Measurements from ENCODE around the gene SAMD10.

The SAMD10 gene

GRCh38 chr20:63970714-63971431, 8.6 kb downstream of the SAMD10 start:
- Histone ChIP-seq H3K9ac (ENCODE audit: low read length) (no peak overlapping the region), H3K4me3 (ENCODE audit: low read length) (no peak overlapping the region), H3K4me2 (ENCODE audit: low read depth, low read length) (no peak overlapping the region), H3K27me3 (replicated peaks; ENCODE audit: insufficient read depth, low read length) (peaks cover 5% of the 10 kb centered on the region; the same call in 1 of the 2 replicates), H4K20me1 (ENCODE audit: insufficient read depth, low read length) (no peaks in the 10 kb centered on the region), H3K4me1 (ENCODE audit: low read length) (peaks cover 9% of the 10 kb centered on the region), H3K9me2 (replicated peaks; ENCODE audit: insufficient read depth, low read length) (no peaks in the 10 kb centered on the region), H3F3A (ENCODE audit: insufficient read depth, low read length) (no peaks in the 10 kb centered on the region; the same call in 1 of the 2 replicates), H2AFZ (ENCODE audit: low read length) (no peak overlapping the region), H3K36me3 (replicated peaks; ENCODE audit: insufficient read depth, low read length) (no peaks in the 10 kb centered on the region), H3K79me2 (ENCODE audit: low read length) (peaks cover 8% of the 10 kb centered on the region), H3K9me3 (replicated peaks; ENCODE audit: insufficient read depth, low read length) (no peaks in the 10 kb centered on the region), H3K27ac (ENCODE audit: low read length) (no peak overlapping the region)
- DNase-seq, result no peak
- no peak for TF ChIP-seq EZH2phosphoT487 (IDR thresholded peaks at IDR 0.05; ENCODE audit: low read length)
- TF ChIP-seq EZH2 (optimal IDR thresholded peaks at IDR 0.05; ENCODE audit: low read depth, low read length), result no peak
- TF ChIP-seq CTCF (IDR thresholded peaks at IDR 0.05; ENCODE audit: low read length), result no peak

- Histone ChIP-seq H3K9me3 (replicated peaks; ENCODE audit: insufficient read depth, low read length) (no peaks in the 10 kb centered on the region), H3F3A (ENCODE audit: insufficient read depth, low read length) (no peaks in the 10 kb centered on the region; the same call in 1 of the 2 replicates), H3K9me2 (replicated peaks; ENCODE audit: insufficient read depth, low read length) (no peaks in the 10 kb centered on the region), H3K79me2 (ENCODE audit: low read length) (peaks cover 8% of the 10 kb centered on the region), H3K4me2 (ENCODE audit: low read depth, low read length) (peak within 1 kb of the TSS; percentile 89), H3K4me1 (ENCODE audit: low read length) (peaks cover 9% of the 10 kb centered on the region), H4K20me1 (ENCODE audit: insufficient read depth, low read length) (no peaks in the 10 kb centered on the region), H3K9ac (ENCODE audit: low read length) (peak within 1 kb of the TSS; percentile 52; the same call in 1 of the 2 replicates), H3K36me3 (replicated peaks; ENCODE audit: insufficient read depth, low read length) (no peaks in the 10 kb centered on the region), H3K27me3 (replicated peaks; ENCODE audit: insufficient read depth, low read length) (peaks cover 5% of the 10 kb centered on the region; the same call in 1 of the 2 replicates), H3K27ac (ENCODE audit: low read length) (no peak within 1 kb of the TSS), H3K4me3 (ENCODE audit: low read length) (peak within 1 kb of the TSS; percentile 53), H2AFZ (ENCODE audit: low read length) (peak within 1 kb of the TSS; percentile 71)
- TF ChIP-seq EZH2phosphoT487 (IDR thresholded peaks at IDR 0.05; ENCODE audit: low read length) (no peak), EZH2 (optimal IDR thresholded peaks at IDR 0.05; ENCODE audit: low read depth, low read length) (no peak), CTCF (IDR thresholded peaks at IDR 0.05; ENCODE audit: low read length) (no peak)
- DNase-seq, result peak; percentile 57
Measured at GRCh38 chr20:63969838-63970713, 9.4 kb downstream of the SAMD10 start, which contains the start of gene ZNF512B. Gene ZNF512B (minus strand): TSS chr20:63969930. CDS start chr20:63967950, 1,980 bp downstream.

GRCh38 chr20:63968928-63969760, 10.3 kb downstream of the SAMD10 start:
- Histone ChIP-seq H3K9ac (ENCODE audit: low read length) (peak overlapping the region; percentile 52; the same call in 1 of the 2 replicates), H3K9me2 (replicated peaks; ENCODE audit: insufficient read depth, low read length) (no peaks in the 10 kb centered on the region), H3K4me3 (ENCODE audit: low read length) (peak overlapping the region; percentile 53), H3F3A (ENCODE audit: insufficient read depth, low read length) (no peaks in the 10 kb centered on the region; the same call in 1 of the 2 replicates), H3K27ac (ENCODE audit: low read length) (no peak overlapping the region), H4K20me1 (ENCODE audit: insufficient read depth, low read length) (no peaks in the 10 kb centered on the region), H2AFZ (ENCODE audit: low read length) (no peak overlapping the region), H3K9me3 (replicated peaks; ENCODE audit: insufficient read depth, low read length) (no peaks in the 10 kb centered on the region), H3K79me2 (ENCODE audit: low read length) (peaks cover 8% of the 10 kb centered on the region), H3K27me3 (replicated peaks; ENCODE audit: insufficient read depth, low read length) (peaks cover 5% of the 10 kb centered on the region; the same call in 1 of the 2 replicates), H3K4me1 (ENCODE audit: low read length) (peaks cover 9% of the 10 kb centered on the region), H3K4me2 (ENCODE audit: low read depth, low read length) (peak overlapping the region; percentile 58), H3K36me3 (replicated peaks; ENCODE audit: insufficient read depth, low read length) (no peaks in the 10 kb centered on the region)
- no peak for DNase-seq
- TF ChIP-seq EZH2phosphoT487 (IDR thresholded peaks at IDR 0.05; ENCODE audit: low read length), result no peak
- no peak for TF ChIP-seq EZH2 (optimal IDR thresholded peaks at IDR 0.05; ENCODE audit: low read depth, low read length)
- TF ChIP-seq CTCF (IDR thresholded peaks at IDR 0.05; ENCODE audit: low read length), result no peak
